ENCODE results near the gene SESN1. TPM values are rescaled to one million over a fixed set of nuclear protein-coding genes. Genes with fewer than 3 reads are reported as not detected.

SESN1 gene
- total and polyA plus RNA-seq, 9 of the 15 experiments (the other 6 are each of a cell fraction or from before 2014, with no cell fraction given), result 3.1 to 13.0 (median 7.4) TPM

DNA sequence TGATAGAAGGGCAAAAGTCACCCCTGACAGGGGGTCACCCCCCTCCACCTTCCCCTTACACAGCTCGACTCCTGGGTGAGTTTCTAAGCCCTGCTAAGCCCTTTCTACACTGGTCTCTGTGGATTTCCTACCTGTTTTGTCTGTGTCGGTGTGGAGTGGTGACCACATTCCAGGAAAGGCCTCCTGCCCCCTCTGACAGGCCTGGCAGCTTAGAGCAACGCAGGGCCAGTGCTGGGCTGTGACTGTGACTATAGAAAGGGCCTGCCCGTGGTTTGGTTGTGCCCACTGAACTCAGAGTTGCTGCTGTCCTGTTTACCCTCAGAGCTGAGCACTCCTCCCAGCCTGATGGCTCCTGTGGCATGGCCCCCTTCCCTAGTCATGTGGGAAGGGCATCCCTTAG lies 137.4 kb downstream of the SESN1 start (continued):
- TF ChIP-seq, protein P1, sequence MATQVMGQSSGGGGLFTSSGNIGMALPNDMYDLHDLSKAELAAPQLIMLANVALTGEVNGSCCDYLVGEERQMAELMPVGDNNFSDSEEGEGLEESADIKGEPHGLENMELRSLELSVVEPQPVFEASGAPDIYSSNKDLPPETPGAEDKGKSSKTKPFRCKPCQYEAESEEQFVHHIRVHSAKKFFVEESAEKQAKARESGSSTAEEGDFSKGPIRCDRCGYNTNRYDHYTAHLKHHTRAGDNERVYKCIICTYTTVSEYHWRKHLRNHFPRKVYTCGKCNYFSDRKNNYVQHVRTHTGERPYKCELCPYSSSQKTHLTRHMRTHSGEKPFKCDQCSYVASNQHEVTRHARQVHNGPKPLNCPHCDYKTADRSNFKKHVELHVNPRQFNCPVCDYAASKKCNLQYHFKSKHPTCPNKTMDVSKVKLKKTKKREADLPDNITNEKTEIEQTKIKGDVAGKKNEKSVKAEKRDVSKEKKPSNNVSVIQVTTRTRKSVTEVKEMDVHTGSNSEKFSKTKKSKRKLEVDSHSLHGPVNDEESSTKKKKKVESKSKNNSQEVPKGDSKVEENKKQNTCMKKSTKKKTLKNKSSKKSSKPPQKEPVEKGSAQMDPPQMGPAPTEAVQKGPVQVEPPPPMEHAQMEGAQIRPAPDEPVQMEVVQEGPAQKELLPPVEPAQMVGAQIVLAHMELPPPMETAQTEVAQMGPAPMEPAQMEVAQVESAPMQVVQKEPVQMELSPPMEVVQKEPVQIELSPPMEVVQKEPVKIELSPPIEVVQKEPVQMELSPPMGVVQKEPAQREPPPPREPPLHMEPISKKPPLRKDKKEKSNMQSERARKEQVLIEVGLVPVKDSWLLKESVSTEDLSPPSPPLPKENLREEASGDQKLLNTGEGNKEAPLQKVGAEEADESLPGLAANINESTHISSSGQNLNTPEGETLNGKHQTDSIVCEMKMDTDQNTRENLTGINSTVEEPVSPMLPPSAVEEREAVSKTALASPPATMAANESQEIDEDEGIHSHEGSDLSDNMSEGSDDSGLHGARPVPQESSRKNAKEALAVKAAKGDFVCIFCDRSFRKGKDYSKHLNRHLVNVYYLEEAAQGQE (IDR thresholded peaks at IDR 0.05; ENCODE audit: borderline replicate concordance), result no peak
- TF ChIP-seq, protein P1 (CRISPR knock-in tag; IDR thresholded peaks at IDR 0.05; ENCODE audit: low read depth), result no peak
- TF ChIP-seq COPS2 (conservative IDR thresholded peaks at IDR 0.05) (no peak), ZNF77 (CRISPR knock-in tag; IDR thresholded peaks at IDR 0.05) (no peak), ERF (CRISPR knock-in tag; IDR thresholded peaks at IDR 0.05) (no peak), SPI1 (IDR thresholded peaks at IDR 0.05; ENCODE audit: borderline replicate concordance, low read depth, low read length) (no peak)
